ENCODE results near the gene IL27RA.

DNA sequence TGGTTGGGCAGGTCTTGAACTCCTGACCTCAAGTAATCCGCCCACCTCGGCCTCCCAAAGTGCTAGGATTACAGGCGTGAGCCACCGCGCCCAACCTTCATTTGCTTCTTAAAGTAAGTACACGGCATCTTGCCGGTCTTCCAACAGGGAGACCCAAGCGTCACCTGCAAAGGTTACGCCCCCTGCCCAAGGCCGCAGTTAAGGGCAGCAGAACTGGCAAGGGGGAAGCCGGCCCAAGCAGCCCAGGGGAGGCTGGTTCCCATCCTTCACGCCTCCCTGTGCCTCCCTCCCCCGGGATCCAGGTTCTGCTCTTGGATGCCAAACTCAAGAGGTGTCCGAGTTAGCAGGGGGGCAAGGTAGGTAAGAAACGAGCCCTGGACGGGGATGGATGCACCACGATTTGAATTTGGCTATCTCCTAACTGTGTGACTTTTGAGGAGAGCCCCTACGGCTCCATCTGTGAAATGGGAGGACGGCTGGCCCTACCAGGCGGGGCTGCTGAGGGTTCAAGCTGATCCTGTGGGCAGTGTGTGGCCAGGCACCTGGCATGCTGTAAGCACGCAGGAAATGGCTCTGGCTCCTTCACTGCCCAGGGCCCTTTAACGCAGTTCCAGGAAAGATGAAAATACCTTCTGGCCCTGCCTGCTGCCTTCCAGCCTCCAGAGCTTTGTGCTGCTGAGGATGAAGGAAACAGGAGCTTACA, 34.5 kb upstream of the IL27RA start:
- TF ChIP-seq EZH2 (IDR thresholded peaks at IDR 0.05; ENCODE audit: insufficient read depth, poor library complexity, severe bottlenecking) (no peak), EZH2phosphoT487 (IDR thresholded peaks at IDR 0.05; ENCODE audit: insufficient read depth, low read depth) (no peak)
